IMR-90 (cell line): ENCODE measurements around the gene SLC26A11. TPM values are rescaled to one million over a fixed set of nuclear protein-coding genes. Genes with fewer than 3 reads are reported as not detected.

Source experiments
- ATAC-seq: fragments of 200-7000 bp; cut with Tn5 transposase; 2 replicates; pipeline ENCODE4 v1.9.1; 2020; ENCODE audit warnings: low read depth, mild to moderate bottlenecking, moderate library complexity
- BruUV-seq: library from RNA; stranded (reverse); fragments of 400-500 nt; replicated peaks from 2 replicates; lab custom pipeline; 2021; lab: Mats Ljungman, UMichigan
- CTCF ChIA-PET: fragments of 300-600 bp; formaldehyde crosslinking; extraction: SDS; loops from one replicate; lab custom pipeline; 2021; ENCODE audit warnings: antibody characterized with exemption; lab: Yijun Ruan, JAX
- POLR2A ChIA-PET: fragments of 300-600 bp; sonication (Branson Sonifier 250); formaldehyde crosslinking; loops from one replicate; lab custom pipeline; 2022; ENCODE audit warnings: antibody characterized with exemption; ENCODE audit not compliant: unreplicated experiment; lab: Charles Lee
- DNase-seq: peaks from one replicate; pipeline ENCODE4 v3.0.0; 2013
- H2AFZ ChIP-seq: replicated peaks from 2 replicates; pipeline ENCODE3; 2013; ENCODE audit warnings: low read length, mild to moderate bottlenecking; ENCODE audit not compliant: poor library complexity
- H2AK5ac ChIP-seq: 2 replicates; pipeline ENCODE4 v1.6.1; 2013; ENCODE audit warnings: low read depth, low read length, inconsistent platforms
- H2AK9ac ChIP-seq: replicated peaks from 2 replicates; pipeline ENCODE3; 2013; ENCODE audit warnings: mild to moderate bottlenecking, low read depth, low read length, moderate library complexity; ENCODE audit not compliant: poor library complexity
- H2BK120ac ChIP-seq: 2 replicates; pipeline ENCODE4 v1.6.1; 2013; ENCODE audit warnings: low read depth, low read length, inconsistent platforms
- H2BK15ac ChIP-seq: 3 replicates; pipeline ENCODE4 v1.6.1; 2013; ENCODE audit warnings: low read depth, low read length, inconsistent platforms
- H2BK20ac ChIP-seq: 2 replicates; pipeline ENCODE4 v1.6.1; 2013; ENCODE audit warnings: low read depth, mild to moderate bottlenecking, inconsistent platforms, low read length, moderate library complexity
- H2BK5ac ChIP-seq: 2 replicates; pipeline ENCODE4 v1.6.1; 2013; ENCODE audit warnings: mild to moderate bottlenecking, low read depth, low read length, inconsistent platforms; ENCODE audit not compliant: poor library complexity, severe bottlenecking
- H3K14ac ChIP-seq: replicated peaks from 2 replicates; pipeline ENCODE4 v1.6.1; 2013; ENCODE audit warnings: low read depth, low read length, inconsistent platforms
- H3K18ac ChIP-seq: 2 replicates; pipeline ENCODE4 v1.6.1; 2013; ENCODE audit warnings: low read depth, low read length, control low read depth
- H3K23ac ChIP-seq: 2 replicates; pipeline ENCODE4 v1.6.1; 2013; ENCODE audit warnings: low read depth, low read length, inconsistent platforms
- H3K27ac ChIP-seq: 2 replicates; pipeline ENCODE4 v1.5.1; 2013; ENCODE audit warnings: mild to moderate bottlenecking, control low read depth, low read length; ENCODE audit not compliant: insufficient read depth
- H3K27me3 ChIP-seq: 2 replicates; pipeline ENCODE4 v1.6.1; 2013; ENCODE audit warnings: low read length; ENCODE audit not compliant: control insufficient read depth, insufficient read depth
- H3K36me3 ChIP-seq: 2 replicates; pipeline ENCODE4 v1.6.1; 2013; ENCODE audit warnings: low read length, mixed read lengths; ENCODE audit not compliant: control insufficient read depth, insufficient read depth
- H3K4ac ChIP-seq: 2 replicates; pipeline ENCODE4 v1.6.1; 2013; ENCODE audit warnings: low read depth, low read length, inconsistent platforms
- H3K4me1 ChIP-seq: 2 replicates; pipeline ENCODE4 v1.6.1; 2013; ENCODE audit warnings: low read length, mixed read lengths; ENCODE audit not compliant: control insufficient read depth, insufficient read depth
- H3K4me2 ChIP-seq: 2 replicates; pipeline ENCODE4 v1.6.1; 2013; ENCODE audit warnings: low read depth, mild to moderate bottlenecking, control low read depth, low read length, moderate library complexity
- H3K4me3 ChIP-seq: 2 replicates; pipeline ENCODE4 v1.5.1; 2013; ENCODE audit warnings: low read depth, mild to moderate bottlenecking, control low read depth, low read length, moderate library complexity; ENCODE audit not compliant: insufficient read depth
- H3K56ac ChIP-seq: 2 replicates; pipeline ENCODE4 v1.6.1; 2013; ENCODE audit warnings: low read length, inconsistent platforms; ENCODE audit not compliant: insufficient read depth; ENCODE audit errors: extremely low read depth
- H3K79me1 ChIP-seq, 2 experiments: 2 replicates each; pipeline ENCODE4 v1.6.1; 2013; ENCODE audit warnings: low read length in 2 of 2, inconsistent platforms in 1 of 2, low read depth in 1 of 2
- H3K9ac ChIP-seq: 2 replicates; pipeline ENCODE4 v1.6.1; 2013; ENCODE audit warnings: low read depth, low read length, control low read depth
- H3K9me1 ChIP-seq: 2 replicates; pipeline ENCODE4 v1.6.1; 2013; ENCODE audit warnings: low read length, inconsistent platforms; ENCODE audit not compliant: insufficient read depth
- H3K9me3 ChIP-seq: 2 replicates; pipeline ENCODE4 v1.6.1; 2013; ENCODE audit warnings: low read length; ENCODE audit not compliant: control insufficient read depth, insufficient read depth
- H4K20me1 ChIP-seq: 2 replicates; pipeline ENCODE4 v1.6.1; 2013; ENCODE audit warnings: low read length, inconsistent platforms; ENCODE audit not compliant: insufficient read depth
- H4K5ac ChIP-seq: 2 replicates; pipeline ENCODE4 v1.6.1; 2013; ENCODE audit warnings: mild to moderate bottlenecking, low read depth, low read length, control low read depth
- H4K8ac ChIP-seq, 2 experiments: 2 replicates each; pipeline ENCODE4 v1.6.1; 2013; ENCODE audit warnings: low read depth in 2 of 2, low read length in 2 of 2, control low read depth in 1 of 2, inconsistent platforms in 1 of 2
- H4K91ac ChIP-seq: 2 replicates; pipeline ENCODE4 v1.6.1; 2013; ENCODE audit warnings: low read depth, low read length, inconsistent platforms; ENCODE audit not compliant: insufficient read depth
- CEBPB ChIP-seq: IDR thresholded peaks from 2 replicates; pipeline ENCODE4 v1.6.1; 2012; ENCODE audit warnings: low read depth, low read length, improper control_type of control experiment
- CTCF ChIP-seq: conservative IDR thresholded peaks from 2 replicates; pipeline ENCODE4 v1.5.1; 2012; ENCODE audit warnings: mild to moderate bottlenecking, low read depth, low read length, improper control_type of control experiment
- MAFK ChIP-seq: IDR thresholded peaks from 2 replicates; pipeline ENCODE4 v1.6.1; 2012; ENCODE audit warnings: low read depth, low read length, improper control_type of control experiment
- WGBS, 2 experiments: methylation state at CpG; one replicate each; pipeline versions ENCODE4 v1.1.5 to v1.1.7; 2013; ENCODE audit warnings: missing lambda C conversion rate in 2 of 2; ENCODE audit not compliant: insufficient read length in 1 of 2; ENCODE audit errors: extremely low coverage in 2 of 2; 5-methylcytosine and 5-hydroxymethylcytosine counted together
- dilution Hi-C: fragments of 300-500 bp; cut with HindIII; formaldehyde crosslinking; loops from one replicate; pipeline ENCODE4 v1.14.3; 2018; ENCODE audit warnings: low sequenced_read_pairs; ENCODE audit not compliant: unreplicated experiment
- in situ Hi-C: fragments of 300-500 bp; cut with MboI; formaldehyde crosslinking; loops from 3 replicates; pipeline ENCODE4 v1.14.3; 2019; ENCODE audit warnings: low sequenced_read_pairs, inconsistent platforms, mixed read lengths
- intact Hi-C: fragments of 100-400 bp; cut with micrococcal nuclease; formaldehyde crosslinking; loops from 2 replicates; pipeline ENCODE4 v1.10.0; 2022
- polyA plus RNA-seq, 3 experiments: library from polyadenylated mRNA; depleted of rRNA; stranded (reverse); fragments of >200 nt; gene quantifications; 2 replicates each; pipeline ENCODE4 v1.2.3, GENCODE V29; 2012; ENCODE audit warnings: low replicate concordance in 1 of 3
- total RNA-seq: library from RNA; depleted of rRNA; stranded (reverse); fragments of >200 nt; gene quantifications from 2 replicates; pipeline ENCODE4 v1.2.3, GENCODE V29; 2012

Gene SLC26A11
- total and polyA plus RNA-seq, 2 of the 4 experiments (the other 2 are of a cell fraction) = 3.2 to 15.6 TPM

GRCh38 chr17:80216473-80217456 lies 3.5 kb upstream of the SLC26A11 start:
- in situ Hi-C loops = no loop called here
- H2AFZ ChIP-seq = peak overlapping the region; percentile 49
- ATAC-seq (no peak), DNase-seq (no peak)
- H3K27me3 ChIP-seq = no peaks in the 10 kb centered on the region
- no peak overlapping the region for H3K4ac ChIP-seq
- H2AK5ac ChIP-seq = no peak overlapping the region
- peaks cover 24% of the 10 kb centered on the region for H3K9me1 ChIP-seq
- H3K9ac ChIP-seq = no peak overlapping the region
- BruUV-seq = no TSS peak
- H4K8ac ChIP-seq = no peak overlapping the region
- H3K36me3 ChIP-seq = peaks cover 53% of the 10 kb centered on the region
- CTCF ChIA-PET = interaction anchor here (0.6 kb wide), 1 partner anchor 358 kb away, joined by 3 read pairs; no protein-coding TSS in a partner anchor
- H3K27ac ChIP-seq = no peak overlapping the region
- H3K56ac ChIP-seq = no peak overlapping the region
- H2BK20ac ChIP-seq = no peak overlapping the region
- H4K91ac ChIP-seq = no peak overlapping the region
- no peak overlapping the region for H4K5ac ChIP-seq
- POLR2A ChIA-PET = no interaction called here
- no peak overlapping the region for H3K23ac ChIP-seq
- H2AK9ac ChIP-seq = peak overlapping the region; percentile 50
- no peak overlapping the region for H3K18ac ChIP-seq
- no peak overlapping the region for H3K4me3 ChIP-seq
- H3K4me2 ChIP-seq = no peak overlapping the region
- no peak overlapping the region for H2BK120ac ChIP-seq
- no peak overlapping the region for H2BK15ac ChIP-seq
- H4K20me1 ChIP-seq = peaks cover 33% of the 10 kb centered on the region
- peaks cover 22 to 47% of the 10 kb centered on the region in 2 experiments for H3K79me1 ChIP-seq
- dilution Hi-C loops = no loop called here
- 91% methylated on average over 14 of the region's 40 CpGs; no CpG with 5 or more reads in 1 of the 2 experiments for WGBS, 2 experiments
- H2BK5ac ChIP-seq = no peak overlapping the region
- H3K9me3 ChIP-seq = no peaks in the 10 kb centered on the region
- intact Hi-C loops = no loop called here
- peaks cover 6% of the 10 kb centered on the region; the same call in 1 of the 2 replicates for H3K4me1 ChIP-seq
- no peak overlapping the region for H3K14ac ChIP-seq
- TF ChIP-seq MAFK (no peak), CTCF (no peak), CEBPB (peak; percentile 36; the same call in 1 of the 2 replicates)
